Measurements from ENCODE around the gene MAPT.
"Not testable (repeated sequence)": the region's sequence is repeated elsewhere in the genome, so short reads cannot be mapped to it uniquely, and the experiment has no call there.

Gene MAPT

GRCh38 chr17:46013502-46014165, 119.3 kb downstream of the MAPT start:
- DNase-seq (ENCODE audit: low spot score): no peak
- no peak overlapping the region for H3K27ac ChIP-seq
- CTCF ChIA-PET: interaction anchor here (0.6 kb wide), 1 partner anchor 16 kb away, joined by 3 read pairs; no protein-coding TSS in a partner anchor
- POLR2A ChIA-PET (ENCODE audit: low non-redundant PET): no interaction called here
- TF ChIP-seq, protein P1, sequence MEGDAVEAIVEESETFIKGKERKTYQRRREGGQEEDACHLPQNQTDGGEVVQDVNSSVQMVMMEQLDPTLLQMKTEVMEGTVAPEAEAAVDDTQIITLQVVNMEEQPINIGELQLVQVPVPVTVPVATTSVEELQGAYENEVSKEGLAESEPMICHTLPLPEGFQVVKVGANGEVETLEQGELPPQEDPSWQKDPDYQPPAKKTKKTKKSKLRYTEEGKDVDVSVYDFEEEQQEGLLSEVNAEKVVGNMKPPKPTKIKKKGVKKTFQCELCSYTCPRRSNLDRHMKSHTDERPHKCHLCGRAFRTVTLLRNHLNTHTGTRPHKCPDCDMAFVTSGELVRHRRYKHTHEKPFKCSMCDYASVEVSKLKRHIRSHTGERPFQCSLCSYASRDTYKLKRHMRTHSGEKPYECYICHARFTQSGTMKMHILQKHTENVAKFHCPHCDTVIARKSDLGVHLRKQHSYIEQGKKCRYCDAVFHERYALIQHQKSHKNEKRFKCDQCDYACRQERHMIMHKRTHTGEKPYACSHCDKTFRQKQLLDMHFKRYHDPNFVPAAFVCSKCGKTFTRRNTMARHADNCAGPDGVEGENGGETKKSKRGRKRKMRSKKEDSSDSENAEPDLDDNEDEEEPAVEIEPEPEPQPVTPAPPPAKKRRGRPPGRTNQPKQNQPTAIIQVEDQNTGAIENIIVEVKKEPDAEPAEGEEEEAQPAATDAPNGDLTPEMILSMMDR (conservative IDR thresholded peaks at IDR 0.05; ENCODE audit: low read depth): no peak

GRCh38 chr17:46019408-46019925, 125.1 kb downstream of the MAPT start:
- H3K27ac ChIP-seq; POLR2A ChIA-PET (ENCODE audit: low non-redundant PET); DNase-seq (ENCODE audit: low spot score): not testable (repeated sequence)

GRCh38 chr17:46020023-46020761, 125.8 kb downstream of the MAPT start:
- H3K27ac ChIP-seq: no peak overlapping the region
- POLR2A ChIA-PET (ENCODE audit: low non-redundant PET): no interaction called here
- TF ChIP-seq, protein P1 (conservative IDR thresholded peaks at IDR 0.05; ENCODE audit: low read depth): no peak

More at GRCh38 chr17:46019408-46019925, 125.1 kb downstream of the MAPT start:
- CTCF ChIA-PET: interaction anchor here (0.6 kb wide), 2 partner anchors 9 to 17 kb away, joined by 3 read pairs; no protein-coding TSS in a partner anchor

DNA sequence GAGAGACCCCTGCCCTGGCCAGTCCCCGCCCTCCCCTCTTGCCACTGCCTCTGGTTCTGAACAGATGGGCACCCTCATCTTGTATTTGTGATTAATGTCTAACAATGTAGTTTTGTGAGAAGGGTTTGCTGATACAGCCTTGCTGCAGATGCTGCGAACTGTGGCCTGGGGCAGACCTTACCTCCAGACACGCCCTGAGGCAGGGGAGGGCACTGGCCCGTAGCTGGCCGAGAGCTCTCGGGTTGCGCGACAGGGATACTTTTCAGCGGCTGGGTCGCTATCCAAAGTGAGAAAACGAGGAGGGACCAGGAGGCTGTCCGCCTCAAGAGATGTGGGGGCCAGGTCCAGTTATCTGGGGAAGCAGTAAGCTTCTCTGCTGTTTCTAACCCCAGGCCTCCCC, 126.6 kb downstream of the MAPT start:
- H3K27ac ChIP-seq: no peak overlapping the region
- ChIA-PET CTCF (no interaction called here), POLR2A (ENCODE audit: low non-redundant PET) (no interaction called here)
- TF ChIP-seq, protein P1 (conservative IDR thresholded peaks at IDR 0.05; ENCODE audit: low read depth): no peak
- DNase-seq (ENCODE audit: low spot score): no peak

More at GRCh38 chr17:46020023-46020761, 125.8 kb downstream of the MAPT start:
- DNase-seq (ENCODE audit: low spot score): no peak
- CTCF ChIA-PET: no interaction called here

- H3K27ac ChIP-seq; DNase-seq (ENCODE audit: low spot score); CTCF ChIA-PET; POLR2A ChIA-PET (ENCODE audit: low non-redundant PET): not testable (repeated sequence)
These were observed 129.0 kb downstream of the MAPT start for GRCh38 chr17:46023366-46023765.

DNA sequence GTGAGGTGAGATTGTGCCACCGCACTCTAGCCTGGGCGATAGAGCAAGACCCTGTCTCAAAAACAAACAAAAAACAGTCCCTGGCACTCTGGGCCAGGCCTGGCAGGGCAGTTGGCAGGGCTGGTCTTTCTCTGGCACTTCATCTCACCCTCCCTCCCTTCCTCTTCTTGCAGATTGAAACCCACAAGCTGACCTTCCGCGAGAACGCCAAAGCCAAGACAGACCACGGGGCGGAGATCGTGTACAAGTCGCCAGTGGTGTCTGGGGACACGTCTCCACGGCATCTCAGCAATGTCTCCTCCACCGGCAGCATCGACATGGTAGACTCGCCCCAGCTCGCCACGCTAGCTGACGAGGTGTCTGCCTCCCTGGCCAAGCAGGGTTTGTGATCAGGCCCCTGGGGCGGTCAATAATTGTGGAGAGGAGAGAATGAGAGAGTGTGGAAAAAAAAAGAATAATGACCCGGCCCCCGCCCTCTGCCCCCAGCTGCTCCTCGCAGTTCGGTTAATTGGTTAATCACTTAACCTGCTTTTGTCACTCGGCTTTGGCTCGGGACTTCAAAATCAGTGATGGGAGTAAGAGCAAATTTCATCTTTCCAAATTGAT, 129.5 kb downstream of the MAPT start:
- TF ChIP-seq, protein P1 (conservative IDR thresholded peaks at IDR 0.05; ENCODE audit: low read depth): no peak
- no peak overlapping the region for H3K27ac ChIP-seq
- no peak for DNase-seq (ENCODE audit: low spot score)
- ChIA-PET POLR2A (ENCODE audit: low non-redundant PET) (no interaction called here), CTCF (no interaction called here)

GRCh38 chr17:46024590-46024989, 130.2 kb downstream of the MAPT start:
- POLR2A ChIA-PET (ENCODE audit: low non-redundant PET): no interaction called here
- CTCF ChIA-PET: no interaction called here
- no peak for DNase-seq (ENCODE audit: low spot score)
- TF ChIP-seq, protein P1 (conservative IDR thresholded peaks at IDR 0.05; ENCODE audit: low read depth): no peak
- no peak overlapping the region; the same call in 1 of the 2 replicates for H3K27ac ChIP-seq
